Spleen (tissue), 11 donors: ENCODE data around the gene LGI2. TPM values are rescaled to one million over a fixed set of nuclear protein-coding genes. Genes with fewer than 3 reads are reported as not detected.

ENCODE experiments used
- DNase-seq: peaks from one replicate; pipeline ENCODE4 v3.0.0-alpha.2; 2020
- H3K27ac ChIP-seq, 8 donors: fragments of 200-600 bp; sonication (generic) in 7 of 8; 1 replicate in 4 of 8; 2 replicates in 4 of 8; pipeline versions ENCODE4 v1.5.0 to v1.8.0; 2016 to 2021; ENCODE audit warnings: inconsistent platforms in 4 of 8, mild to moderate bottlenecking in 4 of 8, moderate library complexity in 1 of 8
- H3K27me3 ChIP-seq, 7 donors: fragments of 200-600 bp; sonication (generic) in 6 of 7; replicated peaks in 1 of 7; 1 replicate in 4 of 7; 2 replicates in 3 of 7; pipeline versions ENCODE4 v1.5.0 to v1.8.0; 2016 to 2021; ENCODE audit warnings: inconsistent platforms in 3 of 7, mild to moderate bottlenecking in 1 of 7
- H3K36me3 ChIP-seq, 6 donors: fragments of 200-600 bp; sonication (generic) in 5 of 6; 1 replicate in 4 of 6; 2 replicates in 2 of 6; pipeline versions ENCODE4 v1.5.0 to v1.8.0; 2016 to 2021; ENCODE audit warnings: inconsistent platforms in 2 of 6
- H3K4me1 ChIP-seq, 6 donors: fragments of 200-600 bp; sonication (generic) in 5 of 6; 1 replicate in 3 of 6; 2 replicates in 3 of 6; pipeline versions ENCODE4 v1.5.0 to v1.8.0; 2016 to 2021; ENCODE audit warnings: inconsistent platforms in 3 of 6
- H3K4me3 ChIP-seq, 8 donors: fragments of 200-600 bp; sonication (generic) in 7 of 8; 1 replicate in 4 of 8; 2 replicates in 4 of 8; pipeline versions ENCODE4 v1.5.0 to v1.8.0; 2016 to 2021; ENCODE audit warnings: inconsistent platforms in 4 of 8, mild to moderate bottlenecking in 4 of 8, moderate library complexity in 2 of 8
- H3K9me3 ChIP-seq, 8 donors: fragments of 200-600 bp; sonication (generic) in 7 of 8; 1 replicate in 4 of 8; 2 replicates in 4 of 8; pipeline versions ENCODE4 v1.5.0 to v1.8.0; 2016 to 2021; ENCODE audit warnings: inconsistent platforms in 4 of 8
- CTCF ChIP-seq, 11 experiments: fragments of 200-600 bp in 7 of 11; fragments of 450-650 bp in 4 of 11; sonication (generic) in 4 of 11; IDR thresholded peaks in 8 of 11; conservative IDR thresholded peaks in 3 of 11; 1 replicate in 7 of 11; 2 replicates in 4 of 11; pipeline versions ENCODE4 v1.4.0 to v1.8.0; 2016 to 2021; ENCODE audit warnings: antibody characterized with exemption in 11 of 11, inconsistent platforms in 4 of 11, mild to moderate bottlenecking in 1 of 11
- POLR2A ChIP-seq, 3 donors: fragments of 450-650 bp; IDR thresholded peaks; one replicate each; pipeline ENCODE4 v1.5.1; 2017; ENCODE audit warnings: antibody characterized with exemption in 3 of 3, mild to moderate bottlenecking in 1 of 3
- POLR2AphosphoS5 ChIP-seq, 3 donors: sonication (generic); formaldehyde crosslinking; IDR thresholded peaks; one replicate each; pipeline ENCODE4 v1.5.1; 2017; ENCODE audit warnings: antibody characterized with exemption in 3 of 3
- WGBS, 5 donors: extraction: QIAGEN DNeasy Blood & Tissue Kit in 3 of 5; methylation state at CpG; one replicate each; pipeline versions ENCODE4 v1.1.5 to v1.1.7; 2013 to 2018; 5-methylcytosine and 5-hydroxymethylcytosine counted together
- intact Hi-C: fragments of 100-400 bp; cut with DNase I; formaldehyde crosslinking; loops from one replicate; pipeline ENCODE4 v1.15.0; 2023; ENCODE audit warnings: low total_unique reads
- polyA plus RNA-seq, 3 donors: library from polyadenylated mRNA; stranded (reverse); fragments of 200-250 nt; gene quantifications; one replicate each; pipeline ENCODE4 v1.2.1, GENCODE V29; 2013
- total RNA-seq, 7 donors: library from RNA; depleted of rRNA in 3 of 7; stranded (reverse); fragments of >200 nt in 3 of 7; fragmentation: NEBNext Ultra II Directional in 4 of 7; extraction: Animal tissue kit (Norgen Biotek cat#: 25700) in 4 of 7; gene quantifications; one replicate each; pipeline versions ENCODE4 v1.1.0 to v1.2.1, GENCODE V29; 2016 to 2021
- donor health status: healthy with polysubstance abuse.
- donor health status: DM: no; HTN: no; CAD: no; lungs with moderate emphysema.
- donor health status: DM: no; HTN: no; CAD: no.
- donor health status: Bipolar disorder and iron deficiency.
- donor health status: healthy.
- donor health status: DM: no; HTN: no; CAD: no.
- donor health status: DM: yes; HTN: yes; CAD: no.

Gene LGI2
- total and polyA plus RNA-seq, 10 donors = 0.17 to 2.7 (median 0.72) TPM

GRCh38 chr4:24995346-24995919 lies 35.3 kb downstream of the LGI2 start:
- no peak for DNase-seq
- Histone ChIP-seq H3K4me3 (no peak overlapping the region), H3K36me3 (no peaks in the 10 kb centered on the region), H3K27ac (no peak overlapping the region), H3K27me3 (no peaks in the 10 kb centered on the region), H3K9me3 (peaks cover 0 to 8% (median 4%) of the 10 kb centered on the region in 8 donors), H3K4me1 (peaks cover 0 to 11% (median 4%) of the 10 kb centered on the region in 6 donors)
- 65 to 83% (median 66%) methylated on average over 2 of the region's 2 CpGs for whole genome bisulfite sequencing, 5 donors
- no peak for TF ChIP-seq CTCF (IDR thresholded peaks at IDR 0.05 in 8 of 11, conservative IDR thresholded peaks at IDR 0.05 in 3 of 11)
- no peak for TF ChIP-seq POLR2AphosphoS5 (IDR thresholded peaks at IDR 0.05)
- TF ChIP-seq POLR2A (IDR thresholded peaks at IDR 0.05) = no peak
- intact Hi-C loops = no loop called here

GRCh38 chr4:24993551-24994080 lies 37.1 kb downstream of the LGI2 start:
- TF ChIP-seq CTCF (IDR thresholded peaks at IDR 0.05 in 8 of 11, conservative IDR thresholded peaks at IDR 0.05 in 3 of 11) = no peak
- no peak for TF ChIP-seq POLR2AphosphoS5 (IDR thresholded peaks at IDR 0.05)
- no peak for TF ChIP-seq POLR2A (IDR thresholded peaks at IDR 0.05)
- intact Hi-C loops = no loop called here
- 67 to 75% (median 73%) methylated on average over 5 of the region's 5 CpGs for WGBS, 5 donors

GRCh38 chr4:24992968-24993367 lies 37.8 kb downstream of the LGI2 start:
- H3K4me3 ChIP-seq = no peak overlapping the region
- H3K36me3 ChIP-seq = no peaks in the 10 kb centered on the region
- TF ChIP-seq POLR2A (IDR thresholded peaks at IDR 0.05) (no peak), CTCF (IDR thresholded peaks at IDR 0.05 in 8 of 11, conservative IDR thresholded peaks at IDR 0.05 in 3 of 11) (no peak), POLR2AphosphoS5 (IDR thresholded peaks at IDR 0.05) (no peak)
- no peak overlapping the region for H3K27ac ChIP-seq
- intact Hi-C loops = no loop called here
- peaks cover 0 to 11% (median 4%) of the 10 kb centered on the region in 8 donors for H3K9me3 ChIP-seq
- no peaks in the 10 kb centered on the region for H3K27me3 ChIP-seq
- no peak for DNase-seq
- 74 to 96% (median 88%) methylated on average over 1 of the region's 1 CpG for WGBS, 5 donors
- H3K4me1 ChIP-seq = no peaks in the 10 kb centered on the region

More at GRCh38 chr4:24993551-24994080, 37.1 kb downstream of the LGI2 start:
- Histone ChIP-seq H3K4me3 (no peak overlapping the region), H3K9me3 (peaks cover 0 to 11% (median 4%) of the 10 kb centered on the region in 8 donors), H3K36me3 (no peaks in the 10 kb centered on the region), H3K4me1 (no peaks in the 10 kb centered on the region), H3K27me3 (no peaks in the 10 kb centered on the region), H3K27ac (no peak overlapping the region)
- no peak for DNase-seq

GRCh38 chr4:24991015-24991414 lies 39.7 kb downstream of the LGI2 start:
- no peaks in the 10 kb centered on the region for H3K36me3 ChIP-seq
- TF ChIP-seq CTCF (IDR thresholded peaks at IDR 0.05 in 8 of 11, conservative IDR thresholded peaks at IDR 0.05 in 3 of 11) (no peak), POLR2A (IDR thresholded peaks at IDR 0.05) (no peak)
- WGBS, 5 donors = 64 to 90% (median 83%) methylated on average over 3 of the region's 3 CpGs
- H3K27ac ChIP-seq = no peak overlapping the region
- no peaks in the 10 kb centered on the region for H3K4me1 ChIP-seq
- peaks cover 0 to 14% (median 4%) of the 10 kb centered on the region in 8 donors for H3K9me3 ChIP-seq
- no peak for DNase-seq
- no peaks in the 10 kb centered on the region for H3K27me3 ChIP-seq
- no peak overlapping the region for H3K4me3 ChIP-seq
- intact Hi-C loops = no loop called here
